HG02938 (cell line): ENCODE measurements around the gene FSCN2.

Experiments used
- ATAC-seq: cut with Tn5 transposase; IDR thresholded peaks from one replicate; pipeline ENCODE4 v1.9.1; 2021; ENCODE audit warnings: mild to moderate bottlenecking, moderate library complexity; ENCODE audit not compliant: unreplicated experiment

The FSCN2 gene

DNA sequence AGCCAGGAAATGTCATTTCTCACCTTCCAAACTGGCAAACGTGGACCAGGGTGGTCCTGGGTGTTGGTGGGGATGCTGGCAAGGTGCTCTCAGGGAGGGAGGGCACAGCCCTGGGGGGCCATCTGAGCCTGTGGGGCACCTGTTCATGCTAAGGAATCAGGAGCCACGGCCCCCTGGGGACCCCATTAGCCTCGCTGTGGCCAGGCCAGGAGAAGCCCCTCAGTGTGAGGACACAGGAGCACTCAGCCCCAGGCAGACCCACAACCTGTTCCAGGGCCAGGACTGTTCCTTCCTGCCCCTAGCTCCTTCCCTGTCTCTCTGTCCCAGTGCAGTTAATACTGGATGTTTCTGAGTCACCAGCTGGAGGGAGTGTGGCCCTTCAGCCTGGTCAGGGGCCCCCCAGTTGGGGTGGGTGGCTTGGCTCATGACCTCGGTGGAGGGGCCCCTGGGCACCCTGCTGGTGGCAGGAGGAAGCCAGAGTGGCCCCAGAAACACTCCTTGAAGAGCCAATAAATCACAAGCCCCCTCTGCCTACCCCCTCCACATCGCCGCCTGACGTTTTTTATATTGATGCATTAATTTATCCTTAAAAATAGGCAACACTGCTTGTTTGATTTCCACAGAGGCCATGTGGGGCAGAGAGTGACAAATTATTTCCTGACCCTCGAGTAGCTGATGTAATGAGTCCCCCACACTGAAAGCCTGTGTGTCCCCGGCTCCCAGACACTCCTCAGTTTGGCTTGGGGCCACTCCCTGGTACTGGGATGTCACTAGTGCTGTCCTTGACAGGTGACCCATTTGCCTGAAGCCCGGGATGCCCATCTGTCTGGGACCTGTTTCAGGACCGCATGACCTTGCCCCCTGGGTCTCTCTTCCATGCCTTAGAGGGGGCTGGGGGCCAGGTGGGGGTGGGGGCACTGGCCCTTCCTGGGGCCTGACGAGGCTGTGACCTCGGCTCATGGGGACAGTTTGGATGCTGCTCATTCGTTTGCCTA is 37.9 kb upstream of the FSCN2 start:
- ATAC-seq = no peak

DNA sequence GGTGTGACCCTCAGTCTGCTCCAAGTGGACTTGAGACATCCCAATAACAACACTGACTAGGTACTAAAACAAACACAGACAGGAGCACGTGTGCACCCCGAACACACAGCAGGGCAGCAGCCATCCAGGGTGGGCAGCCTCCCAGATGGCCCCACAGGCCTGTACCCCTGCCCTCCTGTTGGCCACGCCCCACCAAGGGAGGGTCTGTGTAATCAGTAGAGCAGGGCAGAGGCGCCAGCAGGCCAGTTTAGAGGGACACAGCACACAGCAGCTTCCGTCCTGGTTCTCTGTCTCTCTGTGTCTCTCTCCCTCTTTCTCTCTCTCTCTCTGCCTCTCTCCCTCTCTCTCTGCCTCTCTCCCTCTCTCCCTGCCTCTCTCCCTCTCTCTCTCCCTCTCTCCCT is 37.0 kb upstream of the FSCN2 start:
- no peak for ATAC-seq

DNA sequence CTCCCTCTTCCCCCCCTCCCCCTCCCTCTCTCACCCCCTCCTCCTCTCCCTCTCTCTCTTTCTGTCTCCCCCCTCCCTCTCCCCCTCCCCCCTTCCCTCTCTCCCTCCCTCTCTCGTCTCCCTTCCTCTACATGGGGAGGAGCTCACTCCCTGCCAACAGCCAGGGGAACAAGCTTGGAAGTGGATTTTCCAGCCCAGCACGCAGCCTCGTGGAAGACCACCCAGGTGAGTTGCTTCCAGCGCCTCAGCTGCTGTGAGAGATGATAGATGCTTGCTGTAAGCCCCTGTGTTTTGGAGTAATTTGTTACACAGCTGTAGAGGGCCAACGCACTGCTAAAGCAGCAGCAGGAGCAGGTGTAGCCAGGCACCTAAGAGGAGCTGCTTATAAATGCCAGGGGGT is 36.4 kb upstream of the FSCN2 start:
- ATAC-seq = no peak

DNA sequence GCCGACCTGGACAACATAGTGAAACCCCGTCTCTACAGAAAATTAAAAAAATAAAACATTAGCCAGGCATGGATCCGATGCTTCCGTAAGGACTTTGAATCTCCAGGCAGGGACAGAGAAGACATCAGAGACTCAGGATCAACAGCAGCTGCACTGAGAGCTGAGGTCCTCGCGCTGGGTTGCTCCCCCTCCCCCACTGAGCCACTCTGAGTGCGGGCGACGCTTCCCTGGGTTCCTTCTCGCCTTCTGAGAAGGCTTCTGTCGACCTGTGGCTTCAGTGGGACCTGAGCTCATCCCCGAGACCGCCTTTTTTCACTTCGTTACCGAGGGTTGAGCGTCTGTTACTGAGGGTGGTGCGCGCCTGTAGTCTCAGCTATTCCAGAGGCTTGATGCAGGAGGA is 36.0 kb upstream of the FSCN2 start:
- no peak for ATAC-seq

DNA sequence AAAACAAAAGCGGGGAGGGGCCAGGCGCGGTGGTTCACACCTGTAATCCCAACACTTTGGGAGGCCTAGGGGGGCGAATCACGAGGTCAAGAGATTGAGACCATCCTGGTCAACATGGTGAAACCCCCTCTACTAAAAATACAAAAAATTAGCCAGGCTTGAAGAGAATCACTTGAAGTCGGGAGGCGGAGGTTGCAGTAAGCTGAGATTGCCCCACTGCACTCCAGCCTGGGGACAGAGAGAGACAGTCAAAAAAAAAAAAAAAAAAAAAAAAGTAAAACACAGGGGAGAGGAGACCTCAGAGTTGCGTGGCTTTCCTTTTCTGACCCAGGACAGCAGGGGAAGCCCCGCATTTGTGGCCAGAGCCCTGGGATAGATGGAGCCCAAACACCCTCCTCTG is 35.5 kb upstream of the FSCN2 start:
- ATAC-seq = no peak

DNA sequence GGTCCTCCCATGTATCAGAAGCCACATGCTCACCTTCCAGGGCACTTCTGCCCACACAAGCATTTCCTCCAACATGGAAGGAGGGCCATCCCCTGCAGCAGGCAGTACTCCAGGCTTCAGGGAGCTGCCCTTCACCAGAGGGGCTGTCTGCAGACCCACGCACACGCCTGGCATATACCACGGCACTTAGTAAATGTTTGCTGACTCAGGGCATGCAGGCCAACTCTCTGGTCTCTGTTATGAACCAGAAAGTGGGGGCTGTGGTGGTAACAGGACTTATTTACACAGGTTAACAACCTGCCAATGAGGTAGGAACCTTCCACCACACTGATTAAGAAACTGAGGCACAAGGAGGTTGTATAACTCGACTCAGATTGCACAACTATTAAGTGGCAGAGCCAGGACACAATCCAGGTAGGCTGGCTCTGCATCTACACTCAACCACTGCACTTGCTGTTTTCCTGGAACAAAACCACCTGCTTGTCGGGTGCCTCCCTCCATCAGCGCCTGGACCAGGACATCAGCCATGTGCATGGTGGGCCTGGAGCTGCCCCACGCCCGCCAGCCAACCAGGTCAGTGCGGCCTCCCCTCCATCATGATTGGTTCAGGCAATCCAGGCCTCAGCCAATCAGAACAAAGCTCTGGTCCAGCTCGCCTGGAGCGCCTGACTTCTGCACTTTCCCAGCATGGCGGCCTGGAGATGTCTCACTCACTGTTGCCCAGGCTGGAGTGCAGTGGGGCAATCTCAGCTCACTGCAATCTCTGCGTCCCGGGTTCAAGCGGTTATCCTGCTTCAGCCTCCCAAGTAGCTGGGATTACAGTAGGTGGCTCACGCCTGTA is 34.8 kb upstream of the FSCN2 start:
- no peak for ATAC-seq

DNA sequence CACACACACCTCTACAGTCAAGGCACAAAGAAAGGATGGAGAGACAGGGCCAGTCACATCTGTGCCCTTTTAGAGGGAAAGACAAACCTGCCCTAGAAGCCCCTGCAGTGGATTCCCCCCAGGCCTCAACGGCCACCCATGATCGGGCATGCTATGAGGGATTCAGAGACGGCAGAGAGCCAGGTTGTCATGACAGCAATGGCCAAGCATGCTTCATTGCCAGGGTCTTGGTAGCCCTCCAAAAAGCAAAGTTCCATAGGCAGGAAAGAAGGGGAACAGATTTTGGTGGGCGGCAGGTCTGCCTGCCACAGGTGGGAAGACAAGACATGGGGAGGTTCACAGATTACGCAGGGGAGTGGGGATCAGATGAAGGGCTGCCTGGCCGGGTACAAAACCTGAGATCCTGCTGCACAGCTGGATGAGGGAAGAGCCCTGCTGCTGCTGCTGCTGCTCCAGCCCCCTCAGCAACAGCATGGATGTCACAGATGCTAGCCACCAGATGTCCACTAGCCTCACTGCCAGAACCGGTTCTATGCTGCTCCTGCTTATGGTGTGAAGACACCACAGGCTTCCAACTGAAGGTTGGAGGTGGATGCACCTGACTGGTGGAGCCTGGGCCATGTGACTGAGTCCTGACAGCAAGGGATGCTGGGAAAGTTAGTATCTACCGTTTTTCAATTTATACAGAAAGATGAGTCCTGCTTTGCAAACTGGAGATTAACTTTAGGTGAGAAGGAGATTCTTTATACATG is 33.4 kb upstream of the FSCN2 start:
- no peak for ATAC-seq

DNA sequence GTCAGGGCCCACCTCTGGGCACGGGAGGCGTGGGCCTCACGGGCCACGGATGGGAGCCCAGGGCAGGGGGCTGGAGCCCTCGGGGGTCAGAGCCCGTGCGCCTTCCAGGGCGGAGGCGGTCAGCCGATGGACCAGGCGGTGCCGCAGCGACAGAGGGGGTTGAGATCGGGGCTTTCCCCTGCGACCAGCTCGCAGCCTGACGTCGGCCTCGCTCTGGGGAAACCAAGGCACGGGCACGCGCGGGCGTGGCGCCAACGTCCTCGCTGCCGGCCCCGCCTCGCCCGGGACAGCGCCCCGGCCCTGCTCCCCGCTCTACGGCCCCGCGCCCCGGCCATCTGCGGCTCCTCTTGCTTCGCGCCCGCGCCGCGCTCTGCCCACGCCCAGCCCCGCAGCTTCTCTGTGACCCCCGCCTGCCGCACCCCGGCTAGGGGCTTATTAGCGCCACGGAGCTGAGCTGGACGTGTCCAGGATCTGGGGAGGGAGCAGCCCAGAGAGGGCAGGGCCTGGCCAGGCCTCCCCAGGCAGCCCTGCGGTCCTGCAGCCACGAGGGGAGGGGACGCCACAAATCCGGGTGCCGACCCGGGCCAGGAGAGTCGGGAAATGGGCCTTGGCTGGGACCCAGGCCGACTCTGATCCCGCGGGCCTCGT is 29.1 kb upstream of the FSCN2 start:
- no peak for ATAC-seq

DNA sequence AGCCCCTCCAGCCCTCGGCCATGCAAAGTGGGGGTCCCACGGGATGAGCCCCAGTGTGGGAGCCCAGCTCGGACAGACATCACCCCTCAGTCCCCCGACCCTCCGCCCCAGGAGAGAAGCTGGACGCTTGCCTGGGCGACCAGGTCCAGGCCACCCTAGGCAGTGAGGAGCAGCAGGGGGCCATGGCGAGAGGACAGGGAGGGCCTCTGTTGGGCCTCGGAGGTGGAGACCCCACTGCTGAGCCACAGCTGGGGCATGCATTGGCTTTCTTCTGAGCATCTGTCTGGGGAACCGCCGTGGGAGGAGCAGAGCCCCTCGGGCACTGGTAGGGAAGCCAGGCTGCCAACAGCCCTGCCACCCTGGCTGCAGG is 28.6 kb upstream of the FSCN2 start:
- no peak for ATAC-seq

DNA sequence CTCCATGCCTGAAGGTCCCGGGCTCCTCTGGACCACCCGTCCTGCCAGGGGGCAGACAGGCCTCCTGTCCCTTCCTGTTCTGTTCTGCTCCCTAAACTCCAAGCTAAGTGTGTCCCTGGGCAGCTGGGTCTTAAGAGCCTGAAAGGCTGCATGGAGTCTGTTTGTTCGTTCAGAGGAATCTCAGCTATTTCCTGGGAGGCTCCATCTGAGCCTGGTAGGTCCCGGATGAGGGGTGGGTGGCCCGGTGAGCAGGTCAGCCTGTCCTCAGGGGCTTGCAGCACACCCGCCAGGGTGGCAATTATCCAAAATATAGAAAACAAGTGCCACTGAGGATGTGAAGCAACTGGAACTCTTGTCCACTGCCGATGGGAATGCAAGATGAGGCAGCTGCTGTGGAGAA is 28.1 kb upstream of the FSCN2 start:
- ATAC-seq = no peak

DNA sequence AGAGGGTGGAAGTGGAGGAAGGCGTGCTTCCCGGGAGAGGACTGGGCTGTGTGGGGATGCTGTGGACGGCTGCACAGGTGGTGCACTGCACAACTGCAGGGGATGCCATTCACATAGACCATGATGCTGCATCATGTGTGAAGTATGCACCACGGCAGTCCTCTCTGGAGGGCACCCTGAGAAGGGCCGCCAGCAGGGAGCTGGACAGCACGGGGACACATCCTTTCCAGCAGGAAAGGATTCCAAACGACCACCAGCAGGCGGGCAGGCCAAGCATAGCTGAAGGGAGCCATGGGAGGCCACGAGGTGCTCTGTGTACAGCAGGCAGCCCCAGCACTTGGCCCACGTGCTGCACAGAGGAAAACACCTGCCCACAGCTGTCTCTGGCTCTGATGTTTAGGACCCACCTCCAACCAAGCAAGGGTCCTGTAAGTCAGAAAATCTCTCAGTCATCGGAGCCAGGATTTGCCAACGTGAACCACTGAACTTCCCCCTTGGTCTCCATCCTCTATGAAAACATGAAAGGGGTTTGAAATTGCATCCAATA is 25.6 kb upstream of the FSCN2 start:
- ATAC-seq = no peak

DNA sequence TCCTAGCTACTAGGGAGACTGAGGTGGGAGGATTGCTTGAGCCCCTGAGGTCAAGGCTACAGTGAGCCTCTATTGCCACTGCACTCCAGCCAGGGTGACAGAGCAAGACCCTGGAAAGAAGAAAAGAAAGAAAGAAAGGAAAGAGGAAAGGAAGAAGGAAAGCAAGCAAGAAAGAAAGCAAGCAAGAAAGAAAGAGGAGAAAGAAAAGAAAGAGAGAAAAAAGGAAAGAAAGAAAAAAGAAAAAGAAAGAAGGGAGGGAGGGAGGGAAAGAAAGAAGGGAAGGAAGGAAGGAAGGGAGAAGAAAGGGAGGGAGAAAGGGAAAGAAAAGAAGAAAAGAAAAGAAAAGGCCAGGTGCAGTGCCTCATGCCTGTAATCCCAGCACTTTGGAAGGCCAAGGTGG is 24.6 kb upstream of the FSCN2 start:
- no peak for ATAC-seq

DNA sequence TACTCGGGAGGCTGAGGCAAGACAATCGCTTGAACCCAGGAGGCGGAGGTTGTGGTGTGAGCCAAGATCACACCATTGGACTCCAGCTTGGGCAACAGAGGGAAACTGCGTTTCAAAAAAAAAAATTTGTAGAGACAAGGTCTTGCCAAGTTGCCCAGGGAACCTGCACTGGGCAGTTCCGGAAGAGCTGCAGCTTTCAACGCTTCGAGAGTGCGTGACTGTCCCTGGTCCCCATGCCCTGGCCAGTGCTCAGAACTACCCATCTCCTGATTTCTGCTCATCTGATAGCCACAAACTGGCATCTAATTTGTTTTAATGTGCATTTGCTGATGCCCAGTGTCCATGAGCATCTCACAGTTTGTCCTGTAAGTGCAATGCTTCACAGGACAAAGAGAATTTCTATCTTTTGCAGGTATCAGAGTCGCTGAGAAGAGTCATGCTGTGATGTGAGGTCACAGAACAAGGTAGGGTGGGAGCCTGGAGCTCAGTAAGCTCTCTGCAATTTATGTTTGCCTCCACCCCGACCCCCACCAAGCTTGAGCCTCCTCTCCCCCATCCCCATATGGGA is 19.5 kb upstream of the FSCN2 start:
- ATAC-seq = no peak

DNA sequence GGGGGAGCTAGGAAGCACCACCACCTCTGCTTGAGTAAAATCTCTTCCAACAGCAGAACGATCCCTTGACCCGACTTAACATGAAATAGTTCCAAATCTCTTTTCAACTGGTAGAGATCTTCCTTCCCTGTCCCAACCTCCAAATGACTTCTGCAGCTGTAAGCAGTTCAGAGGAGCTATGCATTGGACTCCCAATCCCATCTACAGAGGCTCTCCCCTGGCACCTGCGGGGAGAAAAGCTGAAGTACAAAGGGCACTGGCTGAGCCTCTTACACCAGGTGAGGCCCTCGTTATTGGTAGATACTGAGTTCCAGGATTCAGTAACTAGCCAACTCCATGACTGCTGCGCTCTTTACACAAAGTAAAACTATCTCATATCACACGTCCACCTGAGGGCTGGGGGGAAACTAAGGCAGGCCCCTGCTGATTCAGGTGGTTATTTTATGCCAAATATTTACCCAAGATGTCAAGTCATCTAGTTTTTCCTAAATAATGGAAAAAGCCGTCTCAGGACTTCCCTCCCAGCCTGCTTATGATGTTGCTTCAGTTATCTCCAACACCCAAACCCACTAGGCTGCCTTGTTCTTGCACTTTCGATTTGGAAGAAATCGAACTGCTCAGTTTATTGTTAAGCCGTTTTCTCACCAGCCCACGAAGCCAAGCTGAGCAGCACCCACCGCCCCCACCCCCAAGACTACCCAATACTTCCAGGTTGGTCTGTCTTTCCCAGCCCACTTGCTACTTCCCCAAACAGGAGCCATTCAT is 18.8 kb upstream of the FSCN2 start:
- no peak for ATAC-seq

DNA sequence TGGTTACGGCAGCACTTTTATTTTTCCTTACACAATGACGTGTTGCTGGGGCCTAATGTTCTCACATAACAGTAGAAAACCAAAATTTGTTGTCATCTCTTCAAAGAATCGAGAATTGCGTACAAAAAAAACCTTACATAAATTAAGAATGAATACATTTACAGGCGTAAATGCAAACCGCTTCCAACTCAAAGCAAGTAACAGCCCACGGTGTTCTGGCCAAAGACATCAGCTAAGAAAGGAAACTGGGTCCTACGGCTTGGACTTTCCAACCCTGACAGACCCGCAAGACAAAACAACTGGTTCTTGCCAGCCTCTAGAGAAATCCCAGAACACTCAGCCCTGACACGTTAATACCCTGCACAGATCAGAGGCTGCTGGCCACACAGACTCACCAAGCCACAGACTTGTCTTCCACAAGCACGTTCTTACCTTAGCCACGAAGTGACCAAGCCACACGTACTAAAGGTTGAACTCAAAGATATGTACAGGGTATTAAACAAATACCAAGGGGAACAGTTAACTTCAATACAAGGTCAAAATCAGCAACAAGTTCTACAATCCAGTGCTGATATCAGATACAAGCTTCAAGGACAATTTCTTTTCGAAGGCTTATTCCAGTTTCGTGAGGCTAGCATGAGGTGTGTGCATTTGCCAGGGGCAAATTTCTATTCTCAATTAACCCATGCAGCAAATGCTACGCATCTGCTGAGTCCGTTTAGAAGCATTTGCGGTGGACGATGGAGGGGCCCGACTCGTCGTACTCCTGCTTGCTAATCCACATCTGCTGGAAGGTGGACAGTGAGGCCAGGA is 18.0 kb upstream of the FSCN2 start:
- ATAC-seq = no peak

DNA sequence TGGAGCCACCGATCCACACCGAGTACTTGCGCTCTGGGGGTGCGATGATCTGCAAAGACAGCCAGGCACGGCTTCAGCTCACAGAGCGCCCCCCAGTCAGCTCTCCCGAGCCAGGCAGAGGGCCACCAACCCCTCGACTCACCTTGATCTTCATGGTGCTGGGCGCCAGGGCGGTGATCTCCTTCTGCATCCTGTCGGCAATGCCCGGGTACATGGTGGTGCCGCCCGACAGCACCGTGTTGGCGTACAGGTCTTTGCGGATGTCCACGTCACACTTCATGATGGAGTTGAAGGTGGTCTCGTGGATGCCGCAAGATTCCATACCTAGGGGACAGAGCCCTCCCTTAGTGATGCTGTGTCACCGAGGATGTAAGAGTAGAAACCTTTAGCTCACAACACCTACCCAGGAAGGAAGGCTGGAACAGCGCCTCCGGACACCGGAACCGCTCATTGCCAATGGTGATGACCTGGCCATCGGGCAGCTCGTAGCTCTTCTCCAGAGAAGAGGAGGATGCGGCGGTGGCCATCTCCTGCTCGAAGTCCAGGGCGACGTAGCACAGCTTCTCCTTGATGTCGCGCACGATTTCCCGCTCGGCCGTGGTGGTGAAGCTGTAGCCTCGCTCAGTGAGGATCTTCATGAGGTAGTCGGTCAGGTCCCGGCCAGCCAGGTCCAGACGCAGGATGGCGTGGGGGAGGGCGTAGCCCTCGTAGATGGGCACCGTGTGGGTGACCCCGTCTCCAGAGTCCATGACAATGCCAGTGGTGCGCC is 17.2 kb upstream of the FSCN2 start:
- no peak for ATAC-seq

DNA sequence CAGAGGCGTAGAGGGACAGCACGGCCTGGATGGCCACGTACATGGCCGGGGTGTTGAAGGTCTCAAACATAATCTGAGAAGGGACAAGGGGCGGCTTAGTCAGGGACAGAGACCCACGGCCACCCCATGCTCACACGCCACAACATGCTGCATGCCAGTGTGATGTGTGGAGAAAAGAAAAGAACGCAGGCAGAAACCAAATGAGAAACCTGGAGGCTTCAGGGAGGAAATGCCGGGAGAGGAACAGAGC is 16.7 kb upstream of the FSCN2 start:
- ATAC-seq = no peak
